K562 (cell line): ENCODE results near the gene DHODH. TPM values are rescaled to one million over a fixed set of nuclear protein-coding genes. Genes with fewer than 3 reads are reported as not detected.

Experiments used
- COPS2 ChIP-seq: fragments of 450-650 bp; conservative IDR thresholded peaks from 2 replicates; pipeline ENCODE4 v1.6.1; 2016; ENCODE audit warnings: mild to moderate bottlenecking, moderate library complexity
- EWSR1 ChIP-seq: fragments of 450-650 bp; IDR thresholded peaks from 2 replicates; pipeline ENCODE4 v1.6.1; 2018; ENCODE audit warnings: borderline replicate concordance, mild to moderate bottlenecking, low read depth, moderate library complexity; ENCODE audit not compliant: partially characterized antibody
- EZH2 ChIP-seq: IDR thresholded peaks from 2 replicates; pipeline ENCODE4 v1.6.1; 2012; ENCODE audit warnings: low read depth, mild to moderate bottlenecking, inconsistent platforms, low read length, borderline replicate concordance
- FUS ChIP-seq: fragments of 200-400 bp; formaldehyde crosslinking; optimal IDR thresholded peaks from 2 replicates; pipeline ENCODE3; 2017; ENCODE audit warnings: low read depth, low read length
- GABPA ChIP-seq: fragments of 200-800 bp; sonication (Bioruptor generic); conservative IDR thresholded peaks from 2 replicates; pipeline ENCODE4 v1.6.1; 2016; ENCODE audit warnings: low read depth, missing genetic modification characterization, missing compliant biosample characterization
- HDAC6 ChIP-seq: IDR thresholded peaks from 2 replicates; pipeline ENCODE4 v1.6.1; 2012; ENCODE audit warnings: low read depth, mild to moderate bottlenecking, control low read depth, inconsistent platforms, low read length, moderate library complexity
- L3MBTL2 ChIP-seq: fragments of 450-650 bp; IDR thresholded peaks from 2 replicates; pipeline ENCODE4 v1.6.1; 2016; ENCODE audit warnings: mild to moderate bottlenecking, moderate library complexity
- PHF21A ChIP-seq: fragments of 450-650 bp; IDR thresholded peaks from 2 replicates; pipeline ENCODE4 v1.6.1; 2017; ENCODE audit warnings: low read depth, borderline replicate concordance
- RB1 ChIP-seq: fragments of 450-650 bp; IDR thresholded peaks from 2 replicates; pipeline ENCODE4 v1.6.1; 2017; ENCODE audit warnings: low read depth, mild to moderate bottlenecking
- SP2 ChIP-seq: IDR thresholded peaks from 2 replicates; pipeline ENCODE4 v1.6.1; 2011; ENCODE audit warnings: mild to moderate bottlenecking, low read depth, low read length, moderate library complexity; ENCODE audit not compliant: poor library complexity, severe bottlenecking; ENCODE audit errors: extremely low read depth
- TEAD4 ChIP-seq, 2 experiments: sonication (generic) in 1 of 2; formaldehyde crosslinking in 1 of 2; IDR thresholded peaks; 2 replicates each; pipeline versions ENCODE4 v1.6.1 to v1.8.0; 2012 to 2022; ENCODE audit warnings: borderline replicate concordance in 1 of 2, inconsistent platforms in 1 of 2, low read length in 1 of 2, mild to moderate bottlenecking in 1 of 2, missing genetic modification reagents in 1 of 2
- U2AF2 ChIP-seq: fragments of 200-400 bp; formaldehyde crosslinking; optimal IDR thresholded peaks from 2 replicates; pipeline ENCODE3; 2017; ENCODE audit warnings: low read depth, mild to moderate bottlenecking, low read length
- YY1 ChIP-seq, 3 experiments: IDR thresholded peaks; 2 replicates each; pipeline ENCODE4 v1.6.1; 2011; ENCODE audit warnings: low read length in 2 of 3, mild to moderate bottlenecking in 2 of 3, moderate library complexity in 2 of 3, borderline replicate concordance in 1 of 3, control low read depth in 1 of 3, low read depth in 1 of 3; ENCODE audit not compliant: insufficient read depth in 3 of 3, insufficient replicate concordance in 2 of 3, control insufficient read depth in 1 of 3, insufficient read length in 1 of 3; ENCODE audit errors: extremely low read depth in 1 of 3
- ZNF263 ChIP-seq: sonication (generic); formaldehyde crosslinking; IDR thresholded peaks from 2 replicates; pipeline ENCODE4 v1.8.0; 2022; ENCODE audit warnings: mild to moderate bottlenecking, missing genetic modification reagents, borderline replicate concordance
- ZNF3 ChIP-seq: fragments of 250-450 bp; sonication (Bioruptor Pico); IDR thresholded peaks from 2 replicates; pipeline ENCODE4 v1.5.0; 2021; ENCODE audit warnings: mild to moderate bottlenecking, moderate library complexity
- polyA plus RNA-seq, 8 experiments: library from polyadenylated mRNA; depleted of rRNA in 4 of 8; stranded (reverse) in 5 of 8; unstranded in 3 of 8; fragments of >200 nt; fragmentation: Nextera tagmentation in 2 of 8; fragmentation: Illumina TruSeq in 1 of 8; extraction: Ambion mirVana in 2 of 8; extraction: Trizol in 1 of 8; gene quantifications; 2 replicates each; pipeline versions ENCODE4 v1.2.1 to v1.2.3, GENCODE V29; 2011 to 2014; ENCODE audit warnings: inconsistent platforms in 1 of 8, missing spikeins in 1 of 8
- total RNA-seq, 7 experiments: library from RNA; depleted of rRNA in 6 of 7; stranded (reverse); fragments of >200 nt in 6 of 7; fragmentation: Illumina TruSeq in 2 of 7; extraction: Trizol in 2 of 7; gene quantifications; 2 replicates each; pipeline versions ENCODE4 v1.2.1 to v1.2.3, GENCODE V29; 2011 to 2021; ENCODE audit warnings: low replicate concordance in 1 of 7
- TF ChIP-seq, protein P1 (sequence below): sonication (generic); formaldehyde crosslinking; IDR thresholded peaks from 2 replicates; pipeline ENCODE4 v1.9.0; 2022; ENCODE audit warnings: mild to moderate bottlenecking, missing genetic modification reagents
- TF ChIP-seq, protein P2 (sequence below): fragments of 150-350 bp; IDR thresholded peaks from 2 replicates; pipeline ENCODE4 v1.6.1; 2014; ENCODE audit warnings: low read depth, mild to moderate bottlenecking, low read length, borderline replicate concordance
- TF ChIP-seq, protein P3 (sequence below): fragments of 450-650 bp; formaldehyde crosslinking; IDR thresholded peaks from 2 replicates; pipeline ENCODE4 v1.4.0; 2022; ENCODE audit warnings: missing genetic modification characterization
- TF ChIP-seq, protein P4 (sequence below): fragments of 250-450 bp; sonication (Bioruptor Pico); IDR thresholded peaks from 2 replicates; pipeline ENCODE4 v1.5.0; 2021

Gene DHODH
- total and polyA plus RNA-seq, 9 of the 15 experiments (the other 6 are each of a cell fraction or from before 2014, with no cell fraction given) = 4.3 to 19.9 (median 12.7) TPM

DNA sequence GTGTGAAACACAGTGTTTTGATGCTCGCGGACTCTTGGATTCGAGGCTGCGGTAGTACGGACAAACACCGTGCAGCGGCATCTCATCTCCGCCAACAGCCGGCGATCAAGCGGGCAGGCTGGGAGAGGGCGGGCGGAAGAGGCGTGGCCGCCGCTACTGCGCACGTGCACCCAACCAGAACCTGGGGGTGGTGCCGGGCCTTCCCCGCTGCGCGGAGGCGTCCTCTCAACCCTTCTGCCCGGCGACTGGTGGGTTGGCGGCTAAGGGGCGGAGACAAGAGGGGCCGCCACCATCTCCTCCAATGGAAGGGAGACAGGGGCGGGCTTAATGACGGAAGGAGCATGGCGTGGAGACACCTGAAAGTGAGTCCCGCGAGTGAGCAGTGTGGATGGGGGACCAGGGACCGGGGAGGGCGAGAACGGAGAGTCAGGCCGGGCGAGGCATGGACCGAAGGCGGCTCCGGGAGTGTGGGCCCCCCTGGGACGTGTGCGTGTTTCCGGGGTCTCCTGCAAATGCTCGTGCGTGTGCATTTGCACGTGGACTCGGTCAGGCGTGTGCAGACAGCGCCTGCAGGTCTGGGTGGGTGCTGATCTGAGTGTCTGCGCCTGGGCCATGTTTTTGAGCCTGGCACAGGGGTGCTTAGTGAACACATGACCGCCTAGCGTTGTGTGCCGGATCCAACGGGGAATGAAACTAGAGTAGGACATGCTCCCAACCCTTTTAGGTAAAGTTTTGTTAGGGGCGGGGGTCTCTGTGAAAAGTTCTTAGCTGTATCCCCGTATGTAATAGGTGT lies at the start of gene DHODH (continued):
- TF ChIP-seq EWSR1 (no peak), RB1 (peak; percentile 77; the same call in 1 of the 2 replicates), SP2 (peak; percentile 58), YY1 (IDR thresholded peaks at IDR 0.05; ENCODE audit: borderline replicate concordance in 1 of 3, control insufficient read depth in 1 of 3, extremely low read depth in 1 of 3, insufficient read depth in 3 of 3, insufficient read length in 1 of 3, insufficient replicate concordance in 2 of 3, low read depth in 1 of 3, low read length in 2 of 3) (peak in 2 of 3 experiments; percentile 43 to 49), GABPA (tag) (peak; percentile 85), HDAC6 (no peak), FUS (no peak), PHF21A (no peak), ZNF263 (CRISPR knock-in tag) (no peak), ZNF3 (CRISPR knock-in tag) (no peak), EZH2 (no peak), TEAD4 (IDR thresholded peaks at IDR 0.05; ENCODE audit: low read length) (no peak), TEAD4 (CRISPR knock-in tag; IDR thresholded peaks at IDR 0.05; ENCODE audit: borderline replicate concordance) (peak; percentile 80), COPS2 (no peak), L3MBTL2 (peak; percentile 87), U2AF2 (no peak)
- TF ChIP-seq, protein P1, sequence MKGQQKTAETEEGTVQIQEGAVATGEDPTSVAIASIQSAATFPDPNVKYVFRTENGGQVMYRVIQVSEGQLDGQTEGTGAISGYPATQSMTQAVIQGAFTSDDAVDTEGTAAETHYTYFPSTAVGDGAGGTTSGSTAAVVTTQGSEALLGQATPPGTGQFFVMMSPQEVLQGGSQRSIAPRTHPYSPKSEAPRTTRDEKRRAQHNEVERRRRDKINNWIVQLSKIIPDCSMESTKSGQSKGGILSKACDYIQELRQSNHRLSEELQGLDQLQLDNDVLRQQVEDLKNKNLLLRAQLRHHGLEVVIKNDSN (CRISPR knock-in tag) = peak; percentile 84
- TF ChIP-seq, protein P2, sequence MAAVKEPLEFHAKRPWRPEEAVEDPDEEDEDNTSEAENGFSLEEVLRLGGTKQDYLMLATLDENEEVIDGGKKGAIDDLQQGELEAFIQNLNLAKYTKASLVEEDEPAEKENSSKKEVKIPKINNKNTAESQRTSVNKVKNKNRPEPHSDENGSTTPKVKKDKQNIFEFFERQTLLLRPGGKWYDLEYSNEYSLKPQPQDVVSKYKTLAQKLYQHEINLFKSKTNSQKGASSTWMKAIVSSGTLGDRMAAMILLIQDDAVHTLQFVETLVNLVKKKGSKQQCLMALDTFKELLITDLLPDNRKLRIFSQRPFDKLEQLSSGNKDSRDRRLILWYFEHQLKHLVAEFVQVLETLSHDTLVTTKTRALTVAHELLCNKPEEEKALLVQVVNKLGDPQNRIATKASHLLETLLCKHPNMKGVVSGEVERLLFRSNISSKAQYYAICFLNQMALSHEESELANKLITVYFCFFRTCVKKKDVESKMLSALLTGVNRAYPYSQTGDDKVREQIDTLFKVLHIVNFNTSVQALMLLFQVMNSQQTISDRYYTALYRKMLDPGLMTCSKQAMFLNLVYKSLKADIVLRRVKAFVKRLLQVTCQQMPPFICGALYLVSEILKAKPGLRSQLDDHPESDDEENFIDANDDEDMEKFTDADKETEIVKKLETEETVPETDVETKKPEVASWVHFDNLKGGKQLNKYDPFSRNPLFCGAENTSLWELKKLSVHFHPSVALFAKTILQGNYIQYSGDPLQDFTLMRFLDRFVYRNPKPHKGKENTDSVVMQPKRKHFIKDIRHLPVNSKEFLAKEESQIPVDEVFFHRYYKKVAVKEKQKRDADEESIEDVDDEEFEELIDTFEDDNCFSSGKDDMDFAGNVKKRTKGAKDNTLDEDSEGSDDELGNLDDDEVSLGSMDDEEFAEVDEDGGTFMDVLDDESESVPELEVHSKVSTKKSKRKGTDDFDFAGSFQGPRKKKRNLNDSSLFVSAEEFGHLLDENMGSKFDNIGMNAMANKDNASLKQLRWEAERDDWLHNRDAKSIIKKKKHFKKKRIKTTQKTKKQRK = 0 out of 2 replicates have a peak, but pooled peaks have one; percentile 45
- TF ChIP-seq, protein P3, sequence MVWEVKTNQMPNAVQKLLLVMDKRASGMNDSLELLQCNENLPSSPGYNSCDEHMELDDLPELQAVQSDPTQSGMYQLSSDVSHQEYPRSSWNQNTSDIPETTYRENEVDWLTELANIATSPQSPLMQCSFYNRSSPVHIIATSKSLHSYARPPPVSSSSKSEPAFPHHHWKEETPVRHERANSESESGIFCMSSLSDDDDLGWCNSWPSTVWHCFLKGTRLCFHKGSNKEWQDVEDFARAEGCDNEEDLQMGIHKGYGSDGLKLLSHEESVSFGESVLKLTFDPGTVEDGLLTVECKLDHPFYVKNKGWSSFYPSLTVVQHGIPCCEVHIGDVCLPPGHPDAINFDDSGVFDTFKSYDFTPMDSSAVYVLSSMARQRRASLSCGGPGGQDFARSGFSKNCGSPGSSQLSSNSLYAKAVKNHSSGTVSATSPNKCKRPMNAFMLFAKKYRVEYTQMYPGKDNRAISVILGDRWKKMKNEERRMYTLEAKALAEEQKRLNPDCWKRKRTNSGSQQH = no peak
- TF ChIP-seq, protein P4, sequence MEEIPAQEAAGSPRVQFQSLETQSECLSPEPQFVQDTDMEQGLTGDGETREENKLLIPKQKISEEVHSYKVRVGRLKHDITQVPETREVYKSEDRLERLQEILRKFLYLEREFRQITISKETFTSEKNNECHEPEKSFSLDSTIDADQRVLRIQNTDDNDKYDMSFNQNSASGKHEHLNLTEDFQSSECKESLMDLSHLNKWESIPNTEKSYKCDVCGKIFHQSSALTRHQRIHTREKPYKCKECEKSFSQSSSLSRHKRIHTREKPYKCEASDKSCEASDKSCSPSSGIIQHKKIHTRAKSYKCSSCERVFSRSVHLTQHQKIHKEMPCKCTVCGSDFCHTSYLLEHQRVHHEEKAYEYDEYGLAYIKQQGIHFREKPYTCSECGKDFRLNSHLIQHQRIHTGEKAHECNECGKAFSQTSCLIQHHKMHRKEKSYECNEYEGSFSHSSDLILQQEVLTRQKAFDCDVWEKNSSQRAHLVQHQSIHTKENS = no peak
